ACC112 (cell line): ENCODE results near the gene TLR10.
"Not testable (repeated sequence)": the region's sequence is repeated elsewhere in the genome, so short reads cannot be mapped to it uniquely, and the experiment has no call there.

ENCODE experiments used
- H2AFZ ChIP-seq: fragments of 200-600 bp; sonication (generic); one replicate; pipeline ENCODE4 v1.6.0; 2017; ENCODE audit warnings: antibody characterized with exemption, low read length; ENCODE audit not compliant: unreplicated experiment
- H3K27ac ChIP-seq: fragments of 200-600 bp; sonication (generic); 2 replicates; pipeline ENCODE4 v1.5.1; 2014; ENCODE audit warnings: low read depth, mild to moderate bottlenecking, antibody characterized with exemption, low read length, moderate library complexity
- H3K27me3 ChIP-seq: fragments of 200-600 bp; sonication (generic); 2 replicates; pipeline ENCODE4 v1.6.1; 2014; ENCODE audit warnings: mild to moderate bottlenecking, antibody characterized with exemption, low read length, moderate library complexity, mixed read lengths; ENCODE audit not compliant: insufficient read depth
- H3K36me3 ChIP-seq: fragments of 200-600 bp; sonication (generic); 2 replicates; pipeline ENCODE4 v1.6.1; 2016; ENCODE audit warnings: mild to moderate bottlenecking, antibody characterized with exemption, low read length, moderate library complexity, mixed read lengths; ENCODE audit not compliant: insufficient read depth
- H3K4me1 ChIP-seq: fragments of 200-600 bp; sonication (generic); one replicate; pipeline ENCODE4 v1.6.1; 2016; ENCODE audit warnings: low read length, mixed read lengths; ENCODE audit not compliant: insufficient read depth, unreplicated experiment, control insufficient read depth
- H3K4me3 ChIP-seq: fragments of 200-600 bp; sonication (generic); 2 replicates; pipeline ENCODE4 v1.5.1; 2014; ENCODE audit warnings: mild to moderate bottlenecking, low read depth, low read length
- H3K79me2 ChIP-seq: fragments of 200-600 bp; sonication (generic); one replicate; pipeline ENCODE4 v1.6.0; 2016; ENCODE audit warnings: low read length; ENCODE audit not compliant: control insufficient read depth, unreplicated experiment, insufficient read depth

TLR10 gene

DNA sequence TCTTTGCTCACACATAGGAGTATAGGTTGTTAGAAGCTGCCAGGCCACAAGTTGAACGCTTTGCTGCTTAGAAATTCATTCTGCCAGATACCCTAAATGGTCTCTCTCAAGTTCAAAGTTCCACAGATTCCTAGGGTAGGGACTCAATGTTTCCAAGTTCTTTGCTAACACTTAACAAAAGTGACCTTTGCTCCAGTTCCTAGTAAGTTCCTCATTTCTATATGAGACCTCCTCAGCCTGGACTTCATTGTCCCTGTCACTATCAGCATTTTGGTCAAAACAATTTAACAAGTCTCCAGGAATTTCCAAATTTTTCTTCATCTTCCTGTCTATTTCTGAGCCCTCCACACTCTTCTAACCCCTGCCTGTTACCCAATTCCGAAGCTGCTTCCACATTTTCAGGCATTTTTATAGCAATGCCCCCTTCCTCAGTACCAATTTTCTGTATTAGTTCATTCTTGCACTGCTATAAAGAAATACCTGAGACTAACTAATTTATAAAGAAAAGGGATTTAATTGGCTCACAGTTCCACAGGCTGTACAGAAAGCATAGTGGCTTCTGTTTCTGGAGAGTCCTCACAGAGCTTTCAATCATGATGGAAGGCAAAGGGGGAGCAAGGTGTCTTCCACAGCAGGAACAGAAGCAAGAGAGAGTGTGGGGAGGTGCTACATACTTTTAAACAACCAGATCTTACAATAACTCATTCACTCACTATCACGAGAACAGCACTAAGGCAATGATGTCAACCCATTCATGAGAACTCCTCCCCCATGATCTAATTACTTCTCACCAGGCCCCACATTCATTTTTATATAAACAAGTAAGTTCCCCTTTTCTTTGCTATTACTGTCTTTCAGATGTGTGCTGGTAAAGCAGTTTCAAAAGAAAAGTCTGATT is 33.3 kb upstream of the TLR10 start:
- Histone ChIP-seq H3K4me1 (no peaks in the 10 kb centered on the region), H3K27me3 (no peaks in the 10 kb centered on the region), H3K36me3 (no peaks in the 10 kb centered on the region), H2AFZ (no peak overlapping the region), H3K4me3 (no peak overlapping the region), H3K27ac (no peak overlapping the region), H3K79me2 (no peaks in the 10 kb centered on the region)

- no peaks in the 10 kb centered on the region for H3K4me1 ChIP-seq
- no peaks in the 10 kb centered on the region for H3K27me3 ChIP-seq
- H3K27ac ChIP-seq: no peak overlapping the region
These were observed 31.6 kb upstream of the TLR10 start for GRCh38 chr4:38814386-38814785.

DNA sequence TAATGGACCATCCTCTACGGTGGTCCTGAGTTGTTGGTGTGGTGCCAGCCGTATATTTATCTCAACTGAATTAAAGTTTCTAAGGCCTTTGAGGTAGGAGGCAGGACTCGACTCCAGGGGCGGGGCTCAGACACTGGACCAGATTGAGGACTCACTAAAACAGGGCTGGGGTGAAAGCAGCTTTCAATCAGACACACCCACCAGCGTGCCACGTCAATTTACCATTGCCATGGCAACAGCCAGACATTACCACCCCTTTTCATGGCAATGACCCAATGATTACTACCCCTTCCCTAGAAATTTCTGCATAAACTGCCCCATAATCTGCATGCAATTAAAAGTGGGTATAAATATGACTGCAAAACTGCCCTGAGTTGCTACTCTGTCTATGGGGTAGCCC is 28.5 kb upstream of the TLR10 start:
- Histone ChIP-seq H2AFZ (no peak overlapping the region), H3K4me3 (no peak overlapping the region), H3K79me2 (no peaks in the 10 kb centered on the region), H3K4me1 (no peaks in the 10 kb centered on the region), H3K27me3 (no peaks in the 10 kb centered on the region), H3K27ac (no peak overlapping the region), H3K36me3 (no peaks in the 10 kb centered on the region)

More at GRCh38 chr4:38814386-38814785, 31.6 kb upstream of the TLR10 start:
- H3K4me3 ChIP-seq: no peak overlapping the region
- no peaks in the 10 kb centered on the region for H3K36me3 ChIP-seq
- H2AFZ ChIP-seq: no peak overlapping the region
- H3K79me2 ChIP-seq: no peaks in the 10 kb centered on the region

DNA sequence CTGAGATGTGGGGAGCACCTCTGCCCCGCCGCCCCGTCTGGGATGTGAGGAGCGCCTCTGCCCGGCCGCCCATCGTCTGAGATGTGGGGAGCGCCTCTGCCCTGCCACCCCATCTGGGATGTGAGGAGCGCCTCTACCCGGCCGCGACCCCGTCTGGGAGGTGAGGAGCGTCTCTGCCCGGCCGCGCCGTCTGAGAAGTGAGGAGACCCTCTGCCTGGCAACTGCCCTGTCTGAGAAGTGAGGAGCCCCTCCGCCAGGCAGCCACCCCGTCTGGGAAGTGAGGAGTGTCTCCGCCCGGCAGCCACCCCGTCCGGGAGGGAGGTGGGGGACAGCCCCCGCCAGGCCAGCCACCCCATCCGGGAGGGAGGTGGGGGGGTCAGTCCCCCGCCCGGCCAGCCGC is 24.7 kb upstream of the TLR10 start:
- not testable (repeated sequence) for H3K27ac ChIP-seq, H3K4me1 ChIP-seq, H2AFZ ChIP-seq, H3K36me3 ChIP-seq, H3K4me3 ChIP-seq, H3K27me3 ChIP-seq, H3K79me2 ChIP-seq

- H2AFZ ChIP-seq, H3K36me3 ChIP-seq, H3K27me3 ChIP-seq, H3K4me1 ChIP-seq, H3K4me3 ChIP-seq, H3K27ac ChIP-seq, H3K79me2 ChIP-seq: not testable (repeated sequence)
These were observed 23.5 kb upstream of the TLR10 start for GRCh38 chr4:38806251-38806650.

DNA sequence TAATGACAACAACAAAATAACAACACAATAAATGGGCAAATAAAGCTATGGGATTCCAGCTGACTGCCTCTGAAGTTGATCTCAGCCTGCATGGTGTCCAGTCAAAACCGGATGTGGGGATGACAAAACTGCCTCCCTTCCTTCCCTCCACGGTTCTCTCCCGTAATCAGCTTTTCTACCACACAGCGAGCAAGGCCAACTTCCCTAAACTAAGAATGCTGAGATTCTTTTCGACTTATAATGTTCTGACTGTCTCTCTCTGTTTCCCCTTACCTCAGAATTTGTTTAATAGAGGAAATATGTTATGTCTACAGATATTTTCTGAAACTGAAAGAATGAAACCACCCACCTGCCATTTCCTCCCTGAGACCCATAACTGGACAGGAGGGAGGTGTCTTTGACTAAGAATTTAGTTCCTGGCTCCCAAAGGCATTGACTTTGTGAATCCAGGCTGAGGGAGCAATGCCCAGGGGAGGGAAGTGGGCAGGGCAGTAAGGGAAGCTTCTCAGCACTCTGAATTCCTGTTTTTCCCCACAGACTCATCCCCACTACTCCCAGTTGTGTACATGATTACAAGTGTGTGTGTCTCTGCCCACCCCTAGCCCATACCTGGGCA is 22.8 kb upstream of the TLR10 start:
- Histone ChIP-seq H3K36me3 (no peaks in the 10 kb centered on the region), H2AFZ (peak overlapping the region; percentile 2), H3K79me2 (no peaks in the 10 kb centered on the region), H3K27ac (0 out of 2 replicates have a peak overlapping the region, but pooled peaks have one; percentile 14), H3K27me3 (no peaks in the 10 kb centered on the region), H3K4me1 (peaks cover 8% of the 10 kb centered on the region), H3K4me3 (peak overlapping the region; percentile 15; the same call in 1 of the 2 replicates)

- Histone ChIP-seq H3K4me3 (peak within 1 kb of the TSS; percentile 15; the same call in 1 of the 2 replicates), H3K27me3 (no peaks in the 10 kb centered on the region), H3K79me2 (no peaks in the 10 kb centered on the region), H3K4me1 (peaks cover 8% of the 10 kb centered on the region), H2AFZ (peak within 1 kb of the TSS; percentile 34), H3K36me3 (no peaks in the 10 kb centered on the region), H3K27ac (0 out of 2 replicates have a peak within 1 kb of the TSS, but pooled peaks have one; percentile 14)
These were observed 22.0 kb upstream of the TLR10 start, which contains the start of gene TLR1 for GRCh38 chr4:38804654-38805295. TSS of gene TLR1 (minus strand) at chr4:38804791. CDS start at chr4:38798831, 5,960 bp downstream.

DNA sequence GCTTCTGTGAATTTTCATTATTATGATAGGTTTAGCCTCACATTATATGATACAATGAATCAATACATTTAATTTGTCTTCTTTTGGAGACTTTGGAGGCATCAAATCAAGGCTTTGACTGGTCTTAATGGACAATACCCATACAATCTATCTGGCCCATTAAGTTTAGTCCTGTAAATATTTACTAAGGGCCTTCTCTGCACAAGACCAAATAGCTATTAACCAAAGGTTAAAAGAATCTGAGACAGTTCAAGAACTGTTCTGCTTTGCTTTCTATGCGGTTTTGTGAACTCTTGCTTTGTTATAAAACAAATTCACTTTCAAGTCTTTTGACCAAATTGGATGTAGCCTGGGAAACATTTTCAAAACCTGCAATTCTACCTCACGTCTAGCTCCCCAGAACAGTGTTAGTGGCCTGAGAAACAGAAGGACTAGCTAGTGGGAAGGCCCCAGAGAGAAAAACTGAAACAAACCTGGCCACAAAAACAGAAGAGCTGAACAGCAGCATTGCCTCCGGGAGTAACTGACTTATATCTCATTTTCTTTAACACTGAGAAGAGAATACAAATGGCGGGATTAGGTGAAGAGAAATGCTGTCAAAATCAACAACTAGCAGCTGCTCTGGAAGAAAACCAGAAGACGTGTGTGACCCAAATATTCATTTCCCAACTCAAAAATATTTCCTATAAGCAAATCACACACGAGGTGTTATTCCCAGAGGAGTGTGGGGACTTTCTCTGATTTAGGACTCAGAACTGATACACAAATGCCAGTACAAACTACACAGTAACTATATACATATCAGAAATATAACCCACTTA is 21.3 kb upstream of the TLR10 start:
- H3K4me1 ChIP-seq: peaks cover 8% of the 10 kb centered on the region
- no peak overlapping the region for H3K4me3 ChIP-seq
- H3K27me3 ChIP-seq: no peaks in the 10 kb centered on the region
- H2AFZ ChIP-seq: peak overlapping the region; percentile 34
- no peak overlapping the region for H3K27ac ChIP-seq
- H3K36me3 ChIP-seq: no peaks in the 10 kb centered on the region
- no peaks in the 10 kb centered on the region for H3K79me2 ChIP-seq

- no peak overlapping the region for H2AFZ ChIP-seq
- no peaks in the 10 kb centered on the region for H3K27me3 ChIP-seq
- H3K4me3 ChIP-seq: no peak overlapping the region
- no peaks in the 10 kb centered on the region for H3K36me3 ChIP-seq
- no peaks in the 10 kb centered on the region for H3K79me2 ChIP-seq
- H3K4me1 ChIP-seq: peaks cover 8% of the 10 kb centered on the region
- no peak overlapping the region for H3K27ac ChIP-seq
These were observed 20.0 kb upstream of the TLR10 start for GRCh38 chr4:38802561-38803355.
